Activated CD4-positive, alpha-beta T cell treated with anti-CD3 and anti-CD28 coated beads, Interleukin-2, amount 50 U/mL, for 48 hours (primary cell): ENCODE results near the gene OSMR.
A peak's percentile ranks its signal among the peaks of the same experiment; 100 is the strongest.

Experiments
- DNase-seq, 2 experiments: peaks; one replicate each; pipeline ENCODE4 v3.0.0-alpha.2; 2020

The OSMR gene

GRCh38 chr5:38845526-38846378 is at the start of gene OSMR:
OSMR (plus strand) TSS chr5:38846012; CDS start chr5:38869045, 23,033 bp downstream.
- peak; percentile 30 to 43 for DNase-seq

GRCh38 chr5:38796742-38797108 is 49.1 kb upstream of the OSMR start:
- no peak for DNase-seq

- no peak for DNase-seq
Observed at GRCh38 chr5:38797838-38798237, 48.0 kb upstream of the OSMR start.

GRCh38 chr5:38799556-38800377 is 46.0 kb upstream of the OSMR start:
- DNase-seq, result no peak

- DNase-seq, result no peak
Observed at GRCh38 chr5:38800515-38800914, 45.3 kb upstream of the OSMR start.

GRCh38 chr5:38802125-38802524 is 43.7 kb upstream of the OSMR start:
- DNase-seq, result no peak

- no peak for DNase-seq
Observed at GRCh38 chr5:38803246-38803645, 42.6 kb upstream of the OSMR start.

GRCh38 chr5:38806775-38807258 is 39.0 kb upstream of the OSMR start:
- peak in 1 of 2 experiments; percentile 8 for DNase-seq

GRCh38 chr5:38807570-38808483 is 38.0 kb upstream of the OSMR start:
- no peak for DNase-seq

- DNase-seq, result no peak
Observed at GRCh38 chr5:38808666-38809343, 37.0 kb upstream of the OSMR start.

GRCh38 chr5:38809388-38810359 is 36.1 kb upstream of the OSMR start:
- DNase-seq, result peak; percentile 59 to 70

GRCh38 chr5:38814879-38815278 is 30.9 kb upstream of the OSMR start:
- no peak for DNase-seq

- no peak for DNase-seq
Observed at GRCh38 chr5:38816083-38817030, 29.5 kb upstream of the OSMR start.

GRCh38 chr5:38821679-38822078 is 24.1 kb upstream of the OSMR start:
- DNase-seq, result no peak

- DNase-seq, result no peak
Observed at GRCh38 chr5:38823503-38823902, 22.3 kb upstream of the OSMR start.

GRCh38 chr5:38824821-38825220 is 21.0 kb upstream of the OSMR start:
- DNase-seq, result no peak

- no peak for DNase-seq
Observed at GRCh38 chr5:38825494-38825893, 20.3 kb upstream of the OSMR start.

- DNase-seq, result no peak
Observed at GRCh38 chr5:38827525-38827924, 18.3 kb upstream of the OSMR start.

- no peak for DNase-seq
Observed at GRCh38 chr5:38830521-38831051, 15.2 kb upstream of the OSMR start.
